ENCODE results near the gene CDH23. TPM values are rescaled to one million over a fixed set of nuclear protein-coding genes. Genes with fewer than 3 reads are reported as not detected.

Gene CDH23
- total RNA-seq, 1 donor, result 0.36 TPM

DNA sequence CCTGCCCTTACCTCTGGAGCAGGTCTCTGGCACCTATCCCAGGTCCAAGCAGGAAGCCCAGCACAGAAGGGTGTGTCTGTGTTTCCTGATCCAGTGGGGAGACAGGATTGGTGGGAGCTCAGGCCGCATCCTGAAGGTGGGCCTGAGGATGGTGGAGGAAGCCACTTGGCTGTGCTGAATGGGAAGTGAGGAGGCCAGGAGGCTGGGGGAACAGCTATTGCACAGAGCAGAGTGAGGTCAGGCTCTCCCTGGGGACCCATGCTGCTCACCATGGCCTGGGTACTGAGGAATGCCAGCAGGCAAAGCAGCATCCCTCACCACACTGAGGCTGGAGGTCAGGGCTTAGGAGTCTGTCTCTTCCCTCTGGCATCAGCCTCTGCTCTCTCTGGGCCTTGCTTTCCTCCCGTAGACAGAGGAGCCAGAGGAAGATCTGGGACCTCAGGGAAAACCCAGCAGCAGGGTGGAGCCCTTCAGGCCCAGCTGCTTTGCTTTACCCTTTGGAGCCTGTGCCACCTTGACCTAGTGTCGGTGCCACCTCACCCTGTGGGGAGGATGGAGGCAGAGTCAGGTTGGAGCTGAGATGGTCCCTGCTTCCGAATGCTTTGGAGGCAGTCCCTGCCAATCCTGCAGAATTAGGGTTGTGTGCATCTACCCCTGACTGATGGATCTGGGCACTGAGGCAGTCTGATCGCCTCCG lies 39.0 kb downstream of the CDH23 start:
- Histone ChIP-seq H3K4me2 (ENCODE audit: insufficient read depth, low read length) (no peak overlapping the region), H3K27me3 (ENCODE audit: insufficient read depth, low read length) (peaks cover 9% of the 10 kb centered on the region), H3K4me1 (ENCODE audit: insufficient read depth, low read length) (no peaks in the 10 kb centered on the region), H3K36me3 (ENCODE audit: insufficient read depth, low read length) (no peaks in the 10 kb centered on the region), H3K4me3 (ENCODE audit: insufficient read depth, low read length) (no peak overlapping the region), H3K9me3 (ENCODE audit: low read depth, low read length) (no peaks in the 10 kb centered on the region), H4K20me1 (ENCODE audit: insufficient read depth, low read length) (no peaks in the 10 kb centered on the region), H3K79me2 (ENCODE audit: insufficient read depth, low read length) (no peaks in the 10 kb centered on the region), H3K27ac (ENCODE audit: low read depth, low read length) (no peak overlapping the region), H2AFZ (ENCODE audit: low read length) (no peak overlapping the region)
- peak; percentile 91 for DNase-seq (ENCODE audit: insufficient read length, low spot score, missing footprints)
- TF ChIP-seq, protein P1, sequence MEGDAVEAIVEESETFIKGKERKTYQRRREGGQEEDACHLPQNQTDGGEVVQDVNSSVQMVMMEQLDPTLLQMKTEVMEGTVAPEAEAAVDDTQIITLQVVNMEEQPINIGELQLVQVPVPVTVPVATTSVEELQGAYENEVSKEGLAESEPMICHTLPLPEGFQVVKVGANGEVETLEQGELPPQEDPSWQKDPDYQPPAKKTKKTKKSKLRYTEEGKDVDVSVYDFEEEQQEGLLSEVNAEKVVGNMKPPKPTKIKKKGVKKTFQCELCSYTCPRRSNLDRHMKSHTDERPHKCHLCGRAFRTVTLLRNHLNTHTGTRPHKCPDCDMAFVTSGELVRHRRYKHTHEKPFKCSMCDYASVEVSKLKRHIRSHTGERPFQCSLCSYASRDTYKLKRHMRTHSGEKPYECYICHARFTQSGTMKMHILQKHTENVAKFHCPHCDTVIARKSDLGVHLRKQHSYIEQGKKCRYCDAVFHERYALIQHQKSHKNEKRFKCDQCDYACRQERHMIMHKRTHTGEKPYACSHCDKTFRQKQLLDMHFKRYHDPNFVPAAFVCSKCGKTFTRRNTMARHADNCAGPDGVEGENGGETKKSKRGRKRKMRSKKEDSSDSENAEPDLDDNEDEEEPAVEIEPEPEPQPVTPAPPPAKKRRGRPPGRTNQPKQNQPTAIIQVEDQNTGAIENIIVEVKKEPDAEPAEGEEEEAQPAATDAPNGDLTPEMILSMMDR (IDR thresholded peaks at IDR 0.05; ENCODE audit: extremely low read depth, low read depth, low read length), result no peak

DNA sequence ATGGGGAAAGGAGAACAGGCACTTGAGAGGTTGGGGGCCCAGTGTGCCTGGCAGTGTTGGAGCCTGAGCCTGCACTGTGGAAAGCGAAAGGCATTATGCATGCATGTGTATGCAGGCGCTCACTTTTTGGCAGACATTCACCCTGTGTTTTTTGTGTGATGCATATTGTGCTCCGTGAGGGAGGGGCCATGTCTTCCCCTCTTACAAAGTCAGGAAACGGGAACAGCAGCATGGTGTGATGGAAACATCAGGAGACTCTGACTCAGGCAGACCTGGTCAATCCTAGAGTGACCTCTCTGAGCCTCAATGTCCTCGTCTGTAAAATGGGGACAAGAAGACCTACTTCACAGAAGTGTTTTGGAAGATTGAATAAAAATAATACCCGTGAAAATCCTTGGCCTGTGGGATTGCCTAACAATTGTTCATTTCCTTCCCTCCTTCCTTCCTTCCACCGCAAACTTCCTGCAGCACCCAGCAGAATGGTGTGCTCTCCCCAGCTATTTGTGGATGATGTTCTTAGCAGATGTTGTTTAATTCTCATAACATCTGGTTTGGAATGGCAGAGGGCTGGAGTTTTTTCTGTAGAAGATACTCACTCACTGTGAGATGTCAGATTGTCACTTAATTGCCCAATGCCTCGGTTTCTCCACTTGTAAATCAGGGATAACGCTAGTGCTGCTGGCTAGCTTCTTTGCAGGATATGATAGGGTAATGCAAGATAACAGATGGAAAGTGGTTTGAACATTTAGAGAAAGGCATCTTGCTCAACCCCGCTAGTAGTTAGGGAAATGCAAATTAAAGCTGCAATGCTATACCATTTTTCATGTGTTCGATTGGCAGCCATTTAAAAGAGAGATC lies 39.8 kb downstream of the CDH23 start:
- Histone ChIP-seq H3K36me3 (ENCODE audit: insufficient read depth, low read length) (no peaks in the 10 kb centered on the region), H4K20me1 (ENCODE audit: insufficient read depth, low read length) (no peaks in the 10 kb centered on the region), H3K9me3 (ENCODE audit: low read depth, low read length) (no peaks in the 10 kb centered on the region), H2AFZ (ENCODE audit: low read length) (no peak overlapping the region), H3K4me3 (ENCODE audit: insufficient read depth, low read length) (no peak overlapping the region), H3K27ac (ENCODE audit: low read depth, low read length) (no peak overlapping the region), H3K27me3 (ENCODE audit: insufficient read depth, low read length) (peaks cover 9% of the 10 kb centered on the region), H3K4me2 (ENCODE audit: insufficient read depth, low read length) (no peak overlapping the region), H3K79me2 (ENCODE audit: insufficient read depth, low read length) (no peaks in the 10 kb centered on the region), H3K4me1 (ENCODE audit: insufficient read depth, low read length) (no peaks in the 10 kb centered on the region)
- TF ChIP-seq, protein P1 (IDR thresholded peaks at IDR 0.05; ENCODE audit: extremely low read depth, low read depth, low read length), result no peak
- DNase-seq (ENCODE audit: insufficient read length, low spot score, missing footprints), result peak; percentile 25

DNA sequence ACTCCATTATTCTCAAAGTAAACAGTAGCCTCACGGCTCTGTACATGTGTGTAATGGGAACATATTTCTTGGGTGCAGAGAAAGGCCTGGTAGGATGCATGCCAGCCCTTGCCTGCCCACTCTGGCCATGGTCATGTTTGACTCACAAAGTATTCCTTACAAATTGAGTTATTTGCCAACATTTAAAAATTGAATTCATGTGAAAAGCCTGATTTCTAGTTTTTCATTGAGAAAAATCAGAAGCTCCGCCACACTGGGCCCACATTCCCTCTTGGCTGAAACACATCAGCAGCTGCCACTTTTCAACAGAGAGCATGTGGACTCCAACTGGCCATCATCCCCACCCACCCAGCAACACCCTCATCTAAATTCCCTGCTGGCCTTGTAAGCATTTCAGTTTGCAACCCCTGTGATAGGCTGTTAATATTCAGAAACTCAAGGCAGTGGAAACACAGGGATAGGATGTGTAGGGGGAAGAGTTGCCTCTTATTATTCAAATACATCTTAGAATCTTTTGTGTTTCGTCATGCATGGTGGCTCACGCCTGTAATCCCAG lies 40.9 kb downstream of the CDH23 start:
- TF ChIP-seq, protein P1 (IDR thresholded peaks at IDR 0.05; ENCODE audit: extremely low read depth, low read depth, low read length), result no peak
- H3K4me3 ChIP-seq (ENCODE audit: insufficient read depth, low read length), result no peak overlapping the region
- H2AFZ ChIP-seq (ENCODE audit: low read length), result no peak overlapping the region
- no peak for DNase-seq (ENCODE audit: insufficient read length, low spot score, missing footprints)
- no peaks in the 10 kb centered on the region for H3K9me3 ChIP-seq (ENCODE audit: low read depth, low read length)
- no peaks in the 10 kb centered on the region for H3K36me3 ChIP-seq (ENCODE audit: insufficient read depth, low read length)
- no peak overlapping the region for H3K4me2 ChIP-seq (ENCODE audit: insufficient read depth, low read length)
- no peaks in the 10 kb centered on the region for H4K20me1 ChIP-seq (ENCODE audit: insufficient read depth, low read length)
- H3K27me3 ChIP-seq (ENCODE audit: insufficient read depth, low read length), result peaks cover 7% of the 10 kb centered on the region
- no peaks in the 10 kb centered on the region for H3K4me1 ChIP-seq (ENCODE audit: insufficient read depth, low read length)
- no peak overlapping the region for H3K27ac ChIP-seq (ENCODE audit: low read depth, low read length)
- H3K79me2 ChIP-seq (ENCODE audit: insufficient read depth, low read length), result no peaks in the 10 kb centered on the region

DNA sequence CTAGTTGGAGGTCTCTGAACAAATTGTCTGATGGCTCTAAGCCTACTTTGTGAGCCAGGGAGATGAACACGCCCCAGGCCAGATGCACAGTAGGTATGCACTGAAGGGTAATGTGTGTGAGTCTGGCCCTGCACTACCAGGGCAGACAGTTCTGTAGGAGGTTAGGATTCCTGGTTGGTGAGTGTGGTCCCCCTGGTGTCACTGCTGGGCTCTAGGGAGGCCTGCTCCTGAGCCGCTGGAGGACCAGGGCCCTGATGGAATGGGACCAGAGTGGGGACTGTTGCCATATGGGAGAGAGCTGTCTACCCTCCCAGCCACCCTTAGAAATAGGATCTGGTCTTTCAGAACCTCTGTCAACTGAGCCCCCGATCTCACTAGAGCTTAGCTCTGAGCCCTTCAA lies 42.0 kb downstream of the CDH23 start:
- DNase-seq (ENCODE audit: insufficient read length, low spot score, missing footprints), result peak; percentile 81
- Histone ChIP-seq H4K20me1 (ENCODE audit: insufficient read depth, low read length) (no peaks in the 10 kb centered on the region), H2AFZ (ENCODE audit: low read length) (no peak overlapping the region), H3K36me3 (ENCODE audit: insufficient read depth, low read length) (no peaks in the 10 kb centered on the region), H3K27me3 (ENCODE audit: insufficient read depth, low read length) (peaks cover 7% of the 10 kb centered on the region), H3K4me1 (ENCODE audit: insufficient read depth, low read length) (no peaks in the 10 kb centered on the region), H3K9me3 (ENCODE audit: low read depth, low read length) (no peaks in the 10 kb centered on the region), H3K79me2 (ENCODE audit: insufficient read depth, low read length) (no peaks in the 10 kb centered on the region), H3K27ac (ENCODE audit: low read depth, low read length) (no peak overlapping the region), H3K4me2 (ENCODE audit: insufficient read depth, low read length) (no peak overlapping the region), H3K4me3 (ENCODE audit: insufficient read depth, low read length) (no peak overlapping the region)
- TF ChIP-seq, protein P1 (IDR thresholded peaks at IDR 0.05; ENCODE audit: extremely low read depth, low read depth, low read length), result no peak
